ENCODE data around the gene TTC9.

The TTC9 gene

DNA sequence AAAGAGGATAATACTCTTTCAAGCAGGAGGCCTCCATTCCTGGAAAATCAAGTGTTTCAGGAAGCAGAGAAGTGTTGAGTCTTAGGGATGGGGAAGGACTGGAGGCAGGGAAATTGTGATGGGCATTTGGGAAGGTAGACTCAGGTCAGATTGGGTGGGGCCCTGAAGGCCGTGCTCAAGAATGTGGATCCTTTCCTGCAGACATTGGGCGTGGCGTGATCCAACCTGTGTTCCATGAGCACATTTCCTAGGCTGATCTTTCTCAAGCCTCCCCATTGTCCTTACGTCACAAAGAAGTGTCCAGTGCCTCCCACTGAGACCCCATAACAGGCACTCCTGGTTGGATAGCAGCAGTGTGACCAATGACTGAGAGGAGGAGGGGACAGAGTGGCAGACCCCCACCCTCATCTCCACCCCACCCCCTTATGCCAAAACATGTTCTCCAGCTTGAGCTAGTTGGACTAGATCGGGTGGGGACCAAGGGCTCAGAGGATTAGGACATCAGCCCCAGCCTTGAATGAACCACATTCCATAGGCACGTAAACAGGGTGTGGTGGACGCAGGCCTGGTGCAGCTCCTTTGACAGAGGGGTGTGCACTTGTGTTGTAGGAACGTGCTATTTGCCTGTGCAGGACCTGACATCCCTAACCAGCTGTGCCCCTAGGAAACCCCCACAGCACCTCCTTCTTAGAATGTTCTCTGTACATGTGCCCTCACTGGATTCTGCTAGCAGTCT is 76.8 kb downstream of the TTC9 start:
- DNase-seq = no peak

DNA sequence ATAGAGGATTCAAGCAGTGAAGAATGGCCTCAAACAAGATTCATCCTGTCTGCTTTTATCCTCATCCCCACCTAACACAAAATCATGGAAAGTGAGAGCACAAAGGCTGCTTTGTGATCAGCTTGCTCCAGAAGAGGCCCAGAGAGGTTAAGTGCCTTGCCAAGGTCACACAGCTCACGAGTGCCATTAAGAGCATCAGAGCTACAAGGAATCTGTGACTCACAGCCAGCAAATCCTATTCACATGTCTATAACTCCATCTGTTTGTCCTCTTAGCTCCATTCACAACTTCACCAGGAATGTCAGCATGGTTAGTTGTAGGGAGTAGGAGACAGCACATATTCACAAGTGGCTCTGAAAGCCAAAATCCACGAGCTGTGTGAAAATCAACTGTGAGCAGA is 79.8 kb downstream of the TTC9 start:
- DNase-seq = no peak

DNA sequence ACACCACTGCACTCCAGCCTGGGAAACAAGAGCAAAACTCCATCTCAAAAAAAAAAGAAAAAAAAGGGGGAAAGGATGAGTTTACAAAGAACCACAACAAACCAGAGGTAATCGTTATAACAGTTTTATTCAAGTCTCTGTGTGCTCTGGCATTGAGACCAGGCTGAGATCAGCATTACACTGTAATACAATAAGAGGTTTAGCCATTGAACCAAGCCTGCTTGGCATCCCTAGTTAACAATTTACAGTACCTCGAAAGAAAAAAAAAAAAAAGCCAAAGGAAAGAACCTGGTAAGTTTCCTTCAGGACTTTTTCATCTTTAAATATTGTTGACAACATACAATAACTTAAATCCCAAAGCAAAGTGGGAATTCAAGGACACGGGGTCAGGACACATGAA is 80.7 kb downstream of the TTC9 start:
- DNase-seq = no peak

- DNase-seq = no peak
Observed at GRCh38 chr14:70723276-70723675, 81.6 kb downstream of the TTC9 start.

- DNase-seq = no peak
Observed at GRCh38 chr14:70724110-70724509, 82.4 kb downstream of the TTC9 start.

- no peak for DNase-seq
Observed at GRCh38 chr14:70724944-70725343, 83.2 kb downstream of the TTC9 start.
